Activated CD4-positive, alpha-beta T cell treated with anti-CD3 and anti-CD28 coated beads, Interleukin-2, amount 50 U/mL, for 4 hours (primary cell): ENCODE data around the gene PIGX.

Source experiments
- DNase-seq, 2 experiments: peaks; one replicate each; pipeline ENCODE4 v3.0.0-alpha.2; 2020

Gene PIGX

DNA sequence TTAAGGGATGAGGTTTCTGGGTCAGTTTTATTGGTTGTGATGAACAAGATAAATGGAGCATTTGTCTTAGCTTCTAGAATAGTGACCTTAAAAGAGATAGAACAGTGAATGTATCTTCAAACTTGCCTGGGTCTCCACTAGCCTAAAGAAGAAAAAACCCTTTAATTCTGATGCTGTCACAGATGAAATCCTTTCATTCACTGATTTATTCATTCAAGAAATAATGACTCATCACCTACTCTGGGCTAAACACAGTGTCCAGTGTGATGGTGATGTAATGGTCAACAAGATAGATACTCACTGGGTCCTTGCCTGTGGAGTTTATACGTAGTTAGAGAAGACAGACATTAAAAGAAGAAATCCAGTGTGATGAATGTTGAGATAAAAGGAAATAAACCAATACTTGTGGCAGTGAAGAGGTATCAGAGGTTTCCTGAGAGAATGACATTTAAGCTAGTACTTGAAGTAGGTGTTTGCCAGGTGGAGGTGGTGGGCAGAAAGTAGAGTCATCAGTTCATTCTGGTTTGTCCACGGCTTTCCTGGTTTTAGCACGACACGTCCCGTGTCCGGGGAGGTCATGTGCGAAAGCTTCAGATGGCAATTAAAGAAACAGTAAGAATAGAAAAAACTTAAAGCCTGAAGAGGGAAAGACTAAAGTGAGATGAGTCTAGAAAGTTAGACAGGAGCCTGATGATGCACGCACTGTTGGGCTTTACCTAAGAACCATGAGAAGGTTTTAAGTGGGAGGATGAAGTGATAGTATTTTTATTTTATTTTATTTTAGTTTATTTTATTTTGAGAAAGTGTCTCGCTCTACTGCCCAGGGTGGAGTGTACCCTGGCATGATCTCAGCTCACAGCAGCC, 45.9 kb downstream of the PIGX start:
- no peak for DNase-seq

DNA sequence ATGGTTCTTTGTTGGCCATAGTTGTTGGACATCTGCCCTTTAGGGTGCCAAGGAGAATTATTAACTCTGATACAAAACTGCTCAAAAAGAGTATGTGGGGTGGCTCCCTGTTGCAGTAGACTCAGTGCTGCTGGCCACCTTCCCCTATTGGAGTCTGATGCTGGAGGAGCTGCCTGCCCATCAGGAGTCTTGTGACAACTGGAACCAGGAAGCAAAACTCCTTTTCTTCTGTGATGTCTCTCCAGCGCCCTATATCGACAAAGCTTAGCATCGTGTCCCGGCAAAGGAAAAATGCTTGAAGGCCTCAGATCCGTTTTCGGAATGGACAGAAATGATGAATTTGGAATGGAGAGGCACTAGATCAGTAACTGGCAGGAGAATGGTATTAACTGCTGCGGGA, 51.0 kb downstream of the PIGX start:
- DNase-seq = no peak

DNA sequence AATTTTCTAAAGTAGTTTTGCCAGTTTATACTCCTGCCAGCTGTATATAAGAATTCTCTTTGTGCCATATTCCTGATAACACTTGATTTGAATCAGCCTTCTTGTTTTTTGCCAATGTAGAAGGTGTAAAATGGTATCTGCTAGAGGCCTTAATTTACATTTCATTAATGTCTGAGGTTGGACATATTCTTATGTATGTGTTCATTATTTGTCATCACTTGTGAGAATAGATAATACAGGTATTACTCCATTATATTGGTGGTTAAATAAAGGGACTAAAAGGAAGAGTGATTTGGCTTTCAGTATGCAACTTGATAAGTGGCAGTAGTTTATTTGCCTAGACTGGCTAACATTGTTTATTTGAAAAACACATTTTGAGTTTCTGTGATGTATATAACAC, 53.3 kb downstream of the PIGX start:
- DNase-seq = no peak

DNA sequence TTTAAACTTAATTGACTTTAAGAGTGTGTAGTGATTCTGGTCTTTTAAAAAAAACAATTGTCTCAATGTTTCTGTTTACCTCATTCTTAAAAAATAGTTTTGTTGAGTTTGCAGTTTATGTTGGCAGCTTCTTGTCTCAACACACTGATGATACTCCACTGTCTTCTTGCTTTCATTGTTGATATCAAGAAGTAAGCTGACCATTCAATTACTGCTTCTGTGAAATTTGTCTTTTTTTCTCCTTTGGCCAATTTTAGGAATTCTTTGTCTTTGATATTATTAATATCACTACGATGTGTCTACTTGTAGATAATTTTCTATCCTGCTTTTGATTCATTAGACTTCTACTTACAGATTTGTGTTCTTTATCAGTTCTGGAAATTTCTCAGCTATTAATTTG, 58.9 kb downstream of the PIGX start:
- no peak for DNase-seq

DNA sequence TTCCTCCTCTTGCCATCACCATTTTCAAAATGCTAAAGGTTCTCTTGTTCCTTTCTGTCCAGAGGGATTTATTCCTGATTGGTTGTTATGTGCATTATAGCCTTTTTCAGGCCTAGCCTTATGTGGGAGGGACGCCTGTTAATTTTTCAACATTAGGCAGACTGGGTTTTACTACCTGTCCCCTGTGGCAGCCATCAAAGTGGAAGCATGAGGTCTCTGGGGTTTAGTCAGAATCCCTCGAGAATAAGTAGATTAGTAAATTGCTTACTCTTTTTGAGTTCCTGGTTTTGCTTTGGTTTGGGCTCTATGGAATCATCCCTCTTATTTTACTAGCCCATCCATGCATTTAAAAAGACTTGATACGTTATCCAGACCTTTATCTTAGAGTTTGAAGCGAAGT, 59.9 kb downstream of the PIGX start:
- DNase-seq = no peak

DNA sequence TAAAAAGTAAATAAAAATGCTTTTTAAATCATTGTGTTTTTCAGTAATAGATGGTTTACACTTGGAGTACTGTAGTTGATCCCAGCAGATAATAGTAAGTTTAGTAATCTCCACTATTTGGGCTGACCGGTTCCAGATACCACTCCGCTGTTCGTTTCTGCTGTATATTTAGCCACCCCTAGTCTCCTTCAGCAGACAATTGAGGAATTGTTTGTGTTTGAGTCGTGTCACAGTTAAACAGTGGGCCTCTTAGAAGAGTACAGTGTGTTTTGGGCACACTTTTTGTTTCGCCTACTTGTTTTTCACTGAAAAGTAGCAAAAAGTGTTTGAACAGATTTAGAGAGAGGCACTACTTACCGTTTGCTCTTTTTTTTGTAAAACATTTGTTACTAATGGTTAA, 60.7 kb downstream of the PIGX start:
- DNase-seq = no peak

DNA sequence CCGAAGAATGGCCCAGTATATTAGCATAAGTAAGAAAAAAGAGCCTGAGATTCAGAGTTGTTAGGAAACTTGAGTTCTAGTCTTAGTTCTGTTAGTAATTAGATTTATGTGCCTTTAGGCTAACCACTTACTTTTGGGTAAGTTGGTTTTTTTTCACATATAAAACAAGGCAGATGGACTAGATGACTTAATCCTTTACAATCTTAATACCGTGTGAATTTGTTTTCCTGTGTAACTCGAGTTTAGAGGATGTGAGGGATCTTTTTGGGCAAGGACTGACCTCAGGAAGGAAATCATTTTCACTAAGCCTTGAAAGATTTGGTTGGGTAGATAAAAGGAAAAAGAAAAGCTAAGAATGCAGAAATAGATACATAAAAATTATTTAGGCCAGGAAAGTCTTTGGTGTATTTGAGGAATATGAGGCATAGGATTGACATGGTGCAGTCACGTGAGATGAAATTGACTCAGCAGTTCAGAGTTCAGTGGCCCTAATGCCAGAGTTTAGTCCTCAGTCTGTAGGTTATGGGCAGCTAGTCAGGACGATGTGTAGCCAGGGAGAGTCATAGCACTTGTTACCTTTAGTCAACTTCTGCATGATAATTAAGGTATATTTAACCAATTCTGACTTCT, 62.1 kb downstream of the PIGX start:
- no peak for DNase-seq

DNA sequence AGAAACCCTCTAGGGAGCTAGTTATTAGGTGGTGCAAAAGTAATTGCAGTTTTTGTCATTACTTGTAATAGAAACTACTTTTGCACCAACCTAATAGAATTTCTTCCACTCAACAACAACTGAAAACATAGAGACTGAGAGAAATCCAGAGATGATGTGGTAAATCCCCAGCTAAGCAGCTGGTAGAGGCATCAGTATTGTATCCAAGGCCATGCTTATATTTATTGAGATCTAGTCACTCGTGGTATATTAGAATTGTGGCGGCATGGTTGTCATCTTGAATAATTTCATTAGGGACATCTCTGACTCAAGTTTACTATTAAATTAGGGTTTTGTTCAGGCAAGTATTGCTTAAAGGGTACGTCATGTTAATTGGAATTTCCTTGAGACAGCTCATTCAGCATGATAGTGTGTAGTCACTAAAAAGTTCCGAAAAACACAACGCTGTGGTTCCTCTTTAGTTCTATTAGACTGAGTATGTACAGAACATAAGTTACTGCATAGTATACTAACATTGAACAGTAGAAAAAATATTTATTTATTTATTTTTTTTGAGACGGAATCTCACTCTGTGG, 62.8 kb downstream of the PIGX start:
- no peak for DNase-seq

DNA sequence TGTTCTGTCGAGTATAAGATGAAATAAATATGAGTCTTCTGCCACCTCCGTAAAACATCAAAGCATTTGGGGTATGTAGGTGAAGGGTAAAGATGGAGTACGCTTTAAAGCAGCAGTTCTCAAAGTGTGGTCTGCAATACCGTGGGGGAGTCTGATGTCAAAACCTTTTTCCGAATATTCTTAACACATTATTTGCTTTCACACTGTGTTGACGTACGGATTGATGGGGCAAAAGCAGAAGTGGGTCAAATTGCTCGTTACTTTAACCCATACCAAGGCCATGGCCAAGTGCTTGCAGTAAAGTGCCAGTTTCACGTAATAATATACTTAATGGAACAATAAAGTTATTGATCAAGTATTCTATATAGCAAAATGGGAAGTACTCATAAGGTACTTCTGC, 63.8 kb downstream of the PIGX start:
- DNase-seq = no peak

DNA sequence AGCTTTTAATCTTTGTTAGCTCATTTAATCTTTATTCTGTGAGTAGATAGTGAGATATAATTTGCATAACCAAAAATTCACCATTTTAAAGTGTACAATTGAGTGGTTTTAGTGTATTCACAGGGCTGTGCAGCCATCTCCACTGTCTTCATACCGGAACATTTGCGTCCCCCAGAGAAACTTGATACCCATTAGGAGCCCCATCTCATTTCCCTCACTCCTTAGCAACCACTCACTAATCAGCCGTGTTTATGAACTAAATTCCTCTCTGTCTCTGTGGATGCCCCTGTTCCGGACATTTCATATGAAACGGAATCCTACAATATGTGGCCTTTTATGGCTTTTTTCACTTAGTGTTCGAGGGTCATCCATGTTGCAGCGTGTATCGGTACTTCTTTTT, 65.7 kb downstream of the PIGX start:
- no peak for DNase-seq

DNA sequence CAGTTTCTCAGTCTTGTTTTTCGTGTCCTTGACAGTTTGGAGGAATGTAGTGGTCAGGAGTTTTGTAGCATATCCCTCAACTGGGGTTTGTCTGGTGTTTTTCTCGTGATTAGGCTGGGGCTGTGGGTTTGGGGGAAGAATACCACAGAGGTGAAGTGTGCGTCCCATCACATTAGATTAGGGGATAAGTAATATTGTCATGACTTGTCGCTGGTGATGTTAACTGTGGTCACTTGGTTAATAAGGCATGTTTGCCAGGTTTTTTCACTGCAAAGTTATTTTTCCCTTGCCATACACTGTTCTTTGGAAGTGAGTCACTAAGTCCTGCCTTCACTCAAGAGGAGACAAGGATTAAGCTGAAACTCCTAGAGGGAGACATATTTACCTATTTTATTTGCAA, 66.6 kb downstream of the PIGX start:
- no peak for DNase-seq

DNA sequence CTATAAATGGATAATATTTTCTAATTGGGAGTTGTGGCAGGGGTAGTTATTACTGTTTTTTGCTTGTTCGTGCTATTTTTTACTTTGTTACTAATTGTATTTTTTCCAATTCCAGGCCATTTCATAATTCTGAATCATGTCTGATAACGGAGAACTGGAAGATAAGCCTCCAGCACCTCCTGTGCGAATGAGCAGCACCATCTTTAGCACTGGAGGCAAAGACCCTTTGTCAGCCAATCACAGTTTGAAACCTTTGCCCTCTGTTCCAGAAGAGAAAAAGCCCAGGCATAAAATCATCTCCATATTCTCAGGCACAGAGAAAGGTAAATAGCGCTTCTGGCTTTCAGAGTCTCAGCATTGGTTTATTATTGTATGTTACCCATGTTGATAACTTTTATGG, 70.3 kb downstream of the PIGX start:
- no peak for DNase-seq
